Erythroblast (primary cell): ENCODE measurements around the gene FOXP1.

Source experiments
- GATA1 ChIP-seq: IDR thresholded peaks from 2 replicates; pipeline ENCODE4 v1.6.1; 2011; ENCODE audit warnings: low read depth, mild to moderate bottlenecking, control low read depth, low read length, moderate library complexity
- POLR2A ChIP-seq: IDR thresholded peaks from 2 replicates; pipeline ENCODE4 v1.6.1; 2011; ENCODE audit warnings: mild to moderate bottlenecking, low read length

GRCh38 chr3:71500696-71501095 is 82.8 kb downstream of the FOXP1 start:
- TF ChIP-seq POLR2A (no peak), GATA1 (no peak)
